Colon (tissue), 2 donors: ENCODE results near the gene ZRANB1.

Experiments used
- FAIRE-seq: peaks from 2 replicates; lab custom pipeline; 2012; peaks lifted over from hg19 to GRCh38; lab: Jason Lieb, UNC
- donor health status: control.
- donor health status: control.

ZRANB1 gene

GRCh38 chr10:125035588-125036295, 93.8 kb downstream of the ZRANB1 start:
- FAIRE-seq = no peak

- FAIRE-seq = no peak
Measured at GRCh38 chr10:125037145-125037877, 95.4 kb downstream of the ZRANB1 start.
